Renal pelvis (tissue), 4 donors: ENCODE results near the gene ARID2. TPM values are rescaled to one million over a fixed set of nuclear protein-coding genes. Genes with fewer than 3 reads are reported as not detected.
A peak's percentile ranks its signal among the peaks of the same experiment; 100 is the strongest.

Experiments
- DNase-seq: peaks from one replicate; pipeline ENCODE4 v3.0.0-alpha.2; 2013
- polyA plus RNA-seq, 3 donors: library from polyadenylated mRNA; unstranded; fragments of 120-200 nt; gene quantifications; one replicate each; pipeline ENCODE4 v1.2.1, GENCODE V29; 2013; ENCODE audit not compliant: insufficient read length in 3 of 3

Gene ARID2
- polyA plus RNA-seq, 3 donors: 37.5 to 44.9 (median 37.6) TPM

GRCh38 chr12:45762185-45763110 lies 32.9 kb downstream of the ARID2 start:
- peak; percentile 9 for DNase-seq

- no peak for DNase-seq
These were observed 33.9 kb downstream of the ARID2 start for GRCh38 chr12:45763381-45763780.

GRCh38 chr12:45768194-45768593 lies 38.7 kb downstream of the ARID2 start:
- no peak for DNase-seq

- no peak for DNase-seq
These were observed 44.2 kb downstream of the ARID2 start for GRCh38 chr12:45773747-45774146.

- DNase-seq: no peak
These were observed 45.1 kb downstream of the ARID2 start for GRCh38 chr12:45774508-45775162.

- no peak for DNase-seq
These were observed 46.0 kb downstream of the ARID2 start for GRCh38 chr12:45775465-45775864.

- no peak for DNase-seq
These were observed 46.5 kb downstream of the ARID2 start for GRCh38 chr12:45775964-45776363.

- no peak for DNase-seq
These were observed 50.4 kb downstream of the ARID2 start for GRCh38 chr12:45779936-45780335.

GRCh38 chr12:45781080-45781479 lies 51.6 kb downstream of the ARID2 start:
- no peak for DNase-seq

GRCh38 chr12:45785315-45785714 lies 55.8 kb downstream of the ARID2 start:
- no peak for DNase-seq

GRCh38 chr12:45789025-45789424 lies 59.5 kb downstream of the ARID2 start:
- no peak for DNase-seq

GRCh38 chr12:45794422-45794821 lies 64.9 kb downstream of the ARID2 start:
- DNase-seq: no peak

GRCh38 chr12:45801625-45802024 lies 72.1 kb downstream of the ARID2 start:
- DNase-seq: no peak

GRCh38 chr12:45803111-45803510 lies 73.6 kb downstream of the ARID2 start:
- DNase-seq: no peak

- no peak for DNase-seq
These were observed 87.1 kb downstream of the ARID2 start for GRCh38 chr12:45816652-45817051.

GRCh38 chr12:45827974-45828373 lies 98.5 kb downstream of the ARID2 start:
- DNase-seq: no peak

GRCh38 chr12:45828402-45828801 lies 98.9 kb downstream of the ARID2 start:
- DNase-seq: no peak

GRCh38 chr12:45831590-45831989 lies 102.1 kb downstream of the ARID2 start:
- DNase-seq: no peak

GRCh38 chr12:45833401-45833800 lies 103.9 kb downstream of the ARID2 start:
- DNase-seq: no peak

- DNase-seq: no peak
These were observed 105.3 kb downstream of the ARID2 start for GRCh38 chr12:45834809-45835208.

- no peak for DNase-seq
These were observed 110.4 kb downstream of the ARID2 start for GRCh38 chr12:45839917-45840316.

- no peak for DNase-seq
These were observed 119.8 kb downstream of the ARID2 start for GRCh38 chr12:45849289-45849688.

GRCh38 chr12:45850302-45850701 lies 120.8 kb downstream of the ARID2 start:
- DNase-seq: no peak
